Measurements from ENCODE around the gene ADCY2.

The ADCY2 gene

DNA sequence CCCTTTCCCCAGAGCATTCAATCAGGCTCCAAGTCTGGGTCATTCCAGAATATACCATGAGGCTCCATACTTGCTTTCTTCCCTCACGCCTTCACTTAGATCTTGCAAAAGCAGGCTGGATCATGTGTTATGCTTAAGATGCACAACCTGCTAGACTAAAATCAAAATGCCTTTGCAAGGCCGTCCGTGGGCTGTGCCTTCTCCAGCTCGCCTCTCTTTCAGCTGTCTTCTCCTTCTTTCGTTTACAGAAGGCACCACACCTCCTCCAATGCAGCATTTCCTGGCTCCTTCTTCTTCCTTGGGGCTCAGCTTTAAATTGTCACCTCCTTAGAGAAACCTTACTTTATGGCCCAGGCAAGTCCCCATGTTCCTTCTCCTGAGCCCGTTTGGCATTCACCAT, 150.6 kb downstream of the ADCY2 start:
- DNase-seq = no peak
- intact Hi-C loops (cut with DNase I) = no loop called here

DNA sequence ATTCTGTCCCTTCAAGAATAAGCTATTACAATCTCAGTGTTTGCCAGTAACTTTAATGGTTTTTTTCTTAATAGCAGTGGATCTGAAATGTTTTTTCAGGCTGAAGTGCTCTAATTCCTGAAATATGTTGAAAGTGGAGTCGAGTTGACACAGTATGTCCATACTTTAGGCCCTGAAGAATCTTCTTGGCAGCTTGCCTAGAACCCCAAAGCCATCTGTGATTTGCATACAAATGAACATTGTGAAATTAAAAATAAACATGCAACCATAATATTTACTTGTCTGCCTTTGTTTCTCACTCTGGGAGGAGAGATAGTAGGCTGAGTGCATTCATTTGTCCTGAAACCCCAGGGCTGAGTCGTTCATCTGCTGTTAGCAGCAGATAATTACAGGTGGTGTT, 152.7 kb downstream of the ADCY2 start:
- intact Hi-C loops (cut with DNase I) = no loop called here
- DNase-seq = no peak

DNA sequence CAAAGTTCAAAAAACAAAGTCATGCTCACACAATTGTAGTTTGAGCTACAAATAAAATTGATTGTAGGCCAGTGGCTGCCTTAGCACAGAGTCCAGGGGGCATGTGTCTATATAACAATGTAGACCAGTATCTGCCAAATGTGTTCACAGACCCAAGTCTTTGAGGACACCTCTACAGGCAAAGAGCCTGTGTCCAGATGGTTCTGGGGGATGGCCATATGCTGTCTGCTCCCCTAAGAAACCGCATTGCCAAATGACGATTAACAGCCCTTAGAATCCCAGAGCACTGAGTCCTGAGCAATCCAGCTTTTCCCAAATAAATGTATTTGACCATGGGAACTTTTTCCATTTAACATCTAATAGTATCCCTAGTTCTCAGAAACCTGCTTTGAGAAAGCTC, 169.6 kb downstream of the ADCY2 start:
- DNase-seq = no peak
- intact Hi-C loops (cut with DNase I) = no loop called here

DNA sequence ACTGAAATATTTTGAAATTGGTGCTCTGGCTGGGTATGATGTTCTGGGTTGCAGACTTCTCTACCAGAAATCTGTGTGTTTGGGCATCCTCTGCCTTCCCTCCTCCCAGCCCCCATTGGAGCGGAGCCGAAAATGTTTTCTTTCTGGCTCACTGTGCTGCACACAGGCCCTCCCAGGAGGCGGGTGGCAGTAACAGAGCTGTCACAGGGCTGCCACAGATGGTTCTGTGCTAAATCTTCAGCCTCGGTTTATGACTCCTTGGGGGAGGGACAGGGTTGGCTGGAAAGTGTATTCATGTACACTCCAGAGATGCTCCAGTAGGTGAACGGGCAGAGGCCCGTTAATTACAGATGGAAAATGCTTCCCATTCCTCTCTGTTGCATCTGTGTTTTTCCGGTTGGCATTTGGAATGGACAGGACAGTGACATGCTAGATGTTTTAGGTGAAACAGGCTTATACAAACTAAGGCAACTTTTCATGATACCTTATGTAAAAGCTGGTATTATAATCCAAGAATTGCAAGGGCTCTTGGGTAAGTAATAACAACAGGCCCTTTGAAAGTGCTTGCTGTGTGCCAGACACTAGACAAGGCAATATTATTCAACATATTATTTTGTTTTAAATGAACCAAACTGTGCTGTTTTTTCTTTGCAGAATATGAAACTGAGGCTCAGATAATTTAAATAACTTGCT, 180.2 kb downstream of the ADCY2 start:
- DNase-seq = peak in 41 of 42 donors; percentile 19 to 73 (median 54)

DNA sequence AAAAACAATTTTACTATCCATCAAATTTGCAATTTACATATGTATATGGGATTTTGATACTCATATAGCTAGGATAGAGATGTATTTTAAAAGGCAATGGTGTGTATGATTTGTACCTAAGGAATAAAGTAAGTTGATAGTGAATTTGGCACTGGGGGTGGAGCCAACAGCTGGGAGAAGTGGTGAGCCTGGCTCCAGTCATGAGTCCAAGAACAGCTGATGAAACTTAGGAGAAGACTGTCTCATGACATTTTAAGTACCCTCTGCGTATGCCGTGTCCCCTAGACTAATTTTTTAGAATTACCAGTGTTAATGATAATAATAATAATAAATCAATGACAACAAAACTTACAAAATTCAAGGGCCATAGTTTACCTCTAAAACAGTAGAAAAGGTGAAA, 181.4 kb downstream of the ADCY2 start:
- no peak for DNase-seq
- intact Hi-C loops (cut with DNase I) = no loop called here

More for the DNA sequence above, 180.2 kb downstream of the ADCY2 start:
- intact Hi-C loops (cut with DNase I) = no loop called here

GRCh38 chr5:7578071-7578470, 182.1 kb downstream of the ADCY2 start:
- intact Hi-C loops (cut with DNase I) = no loop called here
- DNase-seq = no peak

- intact Hi-C loops (cut with DNase I) = no loop called here
- DNase-seq = no peak
Observed at GRCh38 chr5:7584749-7585148, 188.8 kb downstream of the ADCY2 start.

- intact Hi-C loops (cut with DNase I) = no loop called here
- DNase-seq = no peak
Observed at GRCh38 chr5:7585807-7586206, 189.9 kb downstream of the ADCY2 start.

DNA sequence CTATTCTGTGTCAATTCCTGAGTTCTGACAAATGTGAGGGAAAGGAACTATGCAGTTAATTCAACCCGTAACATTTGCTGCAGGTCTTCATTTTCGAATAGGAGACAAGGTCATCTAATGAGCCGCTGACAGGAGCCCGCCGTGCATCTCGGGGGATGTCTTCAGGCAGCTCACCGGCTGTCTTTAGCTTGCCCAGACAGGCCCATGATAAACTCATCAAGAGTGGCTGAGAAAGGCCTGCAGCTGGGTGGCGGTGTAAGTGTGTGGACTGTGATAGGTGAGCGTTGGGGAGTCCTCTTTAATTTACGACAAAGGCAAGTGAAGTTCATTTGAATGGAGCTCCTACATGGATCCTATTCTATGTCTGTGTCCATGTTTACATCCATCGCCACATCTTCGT, 190.5 kb downstream of the ADCY2 start:
- intact Hi-C loops (cut with DNase I) = no loop called here
- DNase-seq = no peak

GRCh38 chr5:7589800-7590199, 193.9 kb downstream of the ADCY2 start:
- no peak for DNase-seq
- intact Hi-C loops (cut with DNase I) = no loop called here

DNA sequence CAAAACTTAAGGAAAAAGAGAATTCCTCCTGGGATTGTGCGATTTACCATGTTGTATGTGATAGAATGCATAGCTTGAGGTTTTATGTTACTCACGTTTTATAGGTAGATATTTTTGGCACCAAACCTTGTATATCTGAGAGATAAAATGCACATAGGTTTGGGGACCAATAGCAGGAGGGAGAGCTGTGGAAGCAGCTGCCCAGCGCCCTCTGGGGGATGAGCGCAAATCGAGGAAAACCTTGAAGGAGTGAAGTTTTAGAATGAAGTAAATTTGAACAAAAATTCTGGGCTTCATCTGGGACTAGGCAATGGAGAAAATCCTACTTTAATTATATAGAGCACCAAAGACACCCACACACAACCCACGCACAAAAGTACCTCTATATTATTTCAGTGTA, 197.0 kb downstream of the ADCY2 start:
- intact Hi-C loops (cut with DNase I) = no loop called here
- peak in 14 of 42 donors; percentile 6 to 49 (median 32) for DNase-seq

DNA sequence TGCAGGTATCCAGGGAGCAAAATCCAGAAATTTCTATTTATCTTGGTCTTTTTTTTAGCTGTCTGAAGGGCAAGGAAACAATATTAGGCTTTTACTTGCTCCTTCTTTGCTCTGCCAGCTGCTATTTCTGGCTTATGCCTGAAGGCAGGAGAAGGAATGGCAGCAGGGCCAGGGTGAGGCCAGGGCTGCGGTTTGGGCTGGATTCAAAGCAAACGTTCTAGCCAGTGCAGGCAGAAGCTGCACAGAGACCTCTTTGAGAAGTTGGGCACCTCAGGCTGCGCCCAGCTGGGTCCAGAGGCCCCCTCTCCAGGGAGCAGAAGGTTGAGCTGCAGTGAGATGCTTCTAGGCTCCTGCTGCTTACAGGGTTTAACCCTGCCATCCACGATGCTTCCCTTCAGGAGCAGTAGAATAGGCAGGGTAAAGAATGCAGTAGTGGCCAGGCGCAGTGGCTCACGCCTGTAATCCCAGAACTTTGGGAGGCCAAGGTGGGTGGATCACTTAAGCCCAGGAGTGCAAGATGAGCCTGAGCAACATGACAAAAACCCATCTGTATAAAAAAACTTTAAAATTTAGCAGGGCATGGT, 201.2 kb downstream of the ADCY2 start:
- DNase-seq = peak in 11 of 42 donors; percentile 5 to 34 (median 20)
- intact Hi-C loops (cut with DNase I) = no loop called here

DNA sequence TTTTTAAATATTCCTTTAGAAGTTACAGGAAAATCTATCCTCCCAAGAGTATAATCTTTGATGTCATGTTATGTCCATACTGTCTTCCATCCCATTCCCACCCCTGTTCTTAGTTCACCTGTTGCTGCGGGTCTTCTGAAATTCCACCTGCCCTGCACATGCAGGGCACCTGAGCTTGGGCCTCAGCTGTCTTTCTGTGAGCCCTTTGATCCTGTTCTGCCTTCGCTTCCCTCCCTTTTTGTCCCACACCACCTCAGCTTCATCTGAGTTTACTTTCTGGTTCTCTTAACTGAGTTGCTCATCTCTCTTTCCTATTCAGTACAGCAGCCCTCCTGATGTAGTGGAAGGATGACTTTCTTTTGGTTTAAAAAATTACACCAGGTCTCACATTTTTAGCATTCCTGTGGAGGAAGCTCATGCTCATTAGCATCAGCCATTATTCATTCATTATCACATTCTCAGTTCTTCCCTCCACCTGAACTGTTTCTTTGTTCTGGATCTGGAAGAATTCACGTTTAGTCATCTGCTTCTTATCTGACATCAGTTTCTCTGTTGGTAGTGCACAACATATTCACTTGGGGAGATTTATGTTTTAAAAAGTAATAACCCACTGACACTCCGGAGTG, 211.0 kb downstream of the ADCY2 start:
- intact Hi-C loops (cut with DNase I) = no loop called here
- no peak for DNase-seq

GRCh38 chr5:7608772-7609171, 212.8 kb downstream of the ADCY2 start:
- intact Hi-C loops (cut with DNase I) = no loop called here
- no peak for DNase-seq

DNA sequence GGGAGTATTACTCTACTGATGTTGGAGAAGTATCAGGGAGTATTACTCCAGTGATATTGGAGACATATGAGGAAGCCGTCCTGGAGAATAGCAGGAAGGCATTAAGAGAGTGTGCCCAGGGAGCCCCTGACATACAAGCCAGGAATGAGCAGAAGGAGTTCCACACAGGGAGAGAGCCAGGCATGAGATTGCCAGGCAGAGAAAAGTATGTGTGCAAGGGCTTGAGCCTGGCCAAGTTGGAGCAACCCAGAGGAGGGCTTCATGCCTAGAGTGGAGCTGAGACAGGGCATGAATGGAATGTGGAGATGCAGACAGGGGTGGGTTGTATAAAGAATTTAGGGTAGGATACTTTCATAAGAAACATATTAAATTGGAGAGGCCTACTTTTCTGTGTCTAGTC, 213.8 kb downstream of the ADCY2 start:
- intact Hi-C loops (cut with DNase I) = no loop called here
- DNase-seq = no peak

- no peak for DNase-seq
Observed at GRCh38 chr5:7610531-7611177, 214.7 kb downstream of the ADCY2 start.

DNA sequence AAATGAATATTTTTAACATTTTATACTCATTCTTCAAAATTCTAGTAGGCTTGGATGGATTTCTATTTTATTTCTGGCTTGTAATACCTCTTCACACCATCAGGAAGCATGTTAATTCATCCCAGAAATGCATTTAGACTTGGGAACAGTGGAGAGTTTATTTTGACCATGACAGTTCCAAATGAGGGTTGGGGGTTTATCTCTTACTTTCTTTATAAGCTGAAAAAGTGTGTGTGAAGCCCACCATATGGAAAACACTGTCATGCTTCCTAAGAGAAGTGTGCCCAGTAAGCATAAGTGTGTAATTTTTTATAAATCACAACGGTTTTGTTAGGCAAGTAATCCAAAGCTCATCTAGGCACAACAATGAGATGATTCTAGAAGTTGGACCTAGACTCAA, 215.6 kb downstream of the ADCY2 start:
- intact Hi-C loops (cut with DNase I) = no loop called here
- DNase-seq = no peak

More at GRCh38 chr5:7610531-7611177, 214.7 kb downstream of the ADCY2 start:
- intact Hi-C loops (cut with DNase I) = no loop called here

- no peak for DNase-seq
- intact Hi-C loops (cut with DNase I) = no loop called here
Observed at GRCh38 chr5:7615566-7616061, 219.7 kb downstream of the ADCY2 start.

GRCh38 chr5:7616897-7617296, 221.0 kb downstream of the ADCY2 start:
- intact Hi-C loops (cut with DNase I) = no loop called here
- DNase-seq = no peak

DNA sequence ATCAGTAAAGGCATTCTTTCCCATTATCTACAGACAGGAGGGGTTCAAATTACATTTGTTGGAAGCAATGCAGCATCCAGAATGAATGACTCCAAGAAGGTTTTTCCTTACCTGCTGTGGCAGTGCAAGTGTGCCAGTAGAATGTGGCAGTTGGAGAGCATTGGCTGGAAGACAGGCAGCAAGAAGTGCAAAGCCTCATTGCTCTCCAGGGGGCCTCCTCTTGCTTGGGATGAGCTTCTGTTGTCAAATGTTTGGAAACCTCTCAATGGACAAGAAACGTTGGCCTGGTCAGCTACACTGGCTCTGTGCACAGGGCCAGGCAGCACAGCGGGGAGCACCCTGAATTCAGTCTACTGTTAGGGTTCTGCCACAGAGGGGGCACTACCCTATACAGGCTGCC, 226.6 kb downstream of the ADCY2 start:
- intact Hi-C loops (cut with DNase I) = no loop called here
- no peak for DNase-seq
